GM19324 (cell line): ENCODE data around the gene NDUFAF4.

Source experiments
- ATAC-seq: cut with Tn5 transposase; IDR thresholded peaks from one replicate; pipeline ENCODE4 v1.9.1; 2021; ENCODE audit warnings: mild to moderate bottlenecking, moderate library complexity; ENCODE audit not compliant: unreplicated experiment, low FRiP score

Gene NDUFAF4

DNA sequence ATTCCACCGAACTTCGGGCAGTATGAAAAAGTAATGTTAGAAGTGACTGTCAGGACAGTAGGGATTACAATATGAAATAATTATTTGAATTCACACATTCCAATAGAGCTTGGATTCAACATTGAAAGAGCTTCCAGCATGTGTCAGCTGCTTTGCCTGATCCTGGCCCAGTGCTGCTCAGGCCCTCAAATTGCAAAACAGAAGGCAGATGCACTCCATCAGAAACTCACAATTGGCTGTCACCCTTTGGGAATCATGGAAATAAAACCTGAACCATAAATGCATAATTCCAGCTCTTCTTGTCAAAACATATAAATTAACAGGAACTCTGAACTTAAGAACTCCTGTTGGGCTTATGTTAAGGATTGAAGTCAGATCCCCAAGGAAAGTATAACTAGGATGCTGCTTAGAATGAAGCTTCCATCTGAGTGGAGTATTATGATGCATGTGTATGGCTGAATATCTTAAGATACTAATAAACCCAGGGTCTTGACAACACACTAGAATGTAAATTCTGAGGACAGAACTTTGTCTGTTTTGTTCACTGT, 1.8 kb upstream of the NDUFAF4 start:
- no peak for ATAC-seq

DNA sequence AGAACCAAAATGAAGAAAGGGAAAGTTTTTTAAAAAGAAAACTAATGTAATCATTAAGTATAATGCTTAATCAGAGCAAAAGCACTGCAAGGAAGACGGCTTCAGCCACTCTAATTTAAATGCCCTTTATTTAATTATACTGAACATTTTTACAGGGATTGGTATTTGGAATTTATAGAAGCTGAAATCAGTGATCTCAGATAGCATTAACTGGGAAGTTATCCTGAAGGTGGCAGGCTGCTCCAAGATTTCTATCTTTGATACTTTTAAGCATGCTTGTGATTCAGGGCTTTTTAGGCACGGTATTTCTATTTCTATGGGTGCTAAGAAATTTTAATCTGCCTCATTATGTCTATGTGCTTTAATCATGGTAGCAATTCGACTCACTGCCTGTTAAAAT, 1.3 kb upstream of the NDUFAF4 start:
- no peak for ATAC-seq

DNA sequence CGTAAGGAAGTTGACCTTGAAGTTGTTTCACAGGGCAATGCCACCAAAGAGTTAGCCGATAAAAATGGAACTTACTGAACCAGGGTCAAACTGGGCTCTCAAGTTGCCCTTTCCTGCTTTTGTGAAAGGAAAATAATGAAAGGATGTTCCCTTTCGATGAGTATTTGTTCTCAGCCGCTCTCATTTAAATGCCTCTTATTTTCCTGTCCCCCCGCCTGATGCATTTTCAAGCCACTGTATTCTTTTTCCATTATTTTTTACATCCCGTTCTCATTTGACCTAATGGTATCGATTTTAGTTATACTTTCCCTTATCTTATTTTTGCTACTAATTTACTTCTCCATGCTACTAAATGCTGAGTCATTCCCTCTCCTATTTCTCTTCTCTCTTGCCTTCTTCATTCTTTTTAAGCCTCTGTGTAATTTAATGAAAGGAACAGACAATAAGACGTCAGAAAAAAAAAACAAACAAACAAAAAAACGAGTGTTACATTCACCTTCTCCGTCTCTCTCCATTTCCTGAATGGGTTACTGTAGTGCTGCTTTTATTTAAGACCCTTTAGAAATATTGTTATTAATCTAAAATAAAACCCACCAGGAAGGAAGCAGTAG, 655 bp upstream of the NDUFAF4 start:
- no peak for ATAC-seq

DNA sequence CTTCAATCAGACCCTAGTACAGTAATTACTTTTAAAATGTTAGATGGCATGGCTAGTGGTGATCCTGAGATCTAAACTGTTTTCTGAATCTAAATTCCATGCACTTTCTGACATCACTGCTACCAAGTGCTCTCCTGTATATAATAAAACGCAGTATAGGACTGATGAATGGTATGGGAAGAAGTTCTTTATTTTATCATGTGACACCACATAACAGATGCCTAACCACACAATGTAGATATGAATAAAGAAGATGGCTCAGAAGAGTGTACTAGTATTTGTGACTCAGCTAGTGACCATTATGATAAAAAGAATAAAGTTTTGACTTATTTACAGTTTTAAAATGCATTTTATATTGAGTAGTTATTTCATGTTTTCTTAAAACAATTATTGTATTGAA, 8.5 kb downstream of the NDUFAF4 start:
- no peak for ATAC-seq

DNA sequence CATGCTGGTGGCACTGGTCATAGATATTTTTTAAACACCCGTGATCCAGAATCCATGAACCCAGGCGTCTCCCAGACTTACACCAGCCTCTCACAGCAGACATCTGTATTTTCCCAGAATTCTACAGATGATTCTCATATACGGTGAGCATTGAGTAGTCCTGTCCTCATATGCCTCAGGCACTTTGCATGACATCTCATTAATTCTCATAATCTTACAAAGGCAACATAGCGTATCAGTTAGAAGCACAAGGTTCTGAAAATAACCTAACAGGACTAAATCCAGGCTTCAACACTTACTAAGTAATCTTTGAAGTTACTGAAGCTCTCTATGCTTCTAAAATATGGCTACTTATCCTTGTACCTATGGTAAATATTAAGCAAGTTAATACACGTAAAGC, 8.9 kb downstream of the NDUFAF4 start:
- no peak for ATAC-seq

DNA sequence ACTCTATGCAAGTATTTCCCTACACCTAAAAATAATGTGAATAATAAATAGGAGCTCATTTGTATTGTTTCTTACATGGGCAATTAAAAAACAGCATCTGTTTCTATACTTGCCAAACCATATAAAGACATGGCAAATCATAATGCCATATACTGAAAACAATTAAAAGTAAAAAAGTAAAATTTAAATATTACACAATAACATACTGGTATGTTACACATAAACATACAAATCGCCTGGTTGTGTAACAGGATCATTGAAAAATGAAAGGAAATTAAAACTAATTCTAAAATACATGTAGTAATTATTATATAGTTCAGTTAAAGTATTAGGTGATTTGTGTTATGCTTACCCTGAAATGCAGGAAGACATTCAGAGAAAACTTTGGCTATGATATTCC, 11.2 kb downstream of the NDUFAF4 start:
- ATAC-seq = no peak

DNA sequence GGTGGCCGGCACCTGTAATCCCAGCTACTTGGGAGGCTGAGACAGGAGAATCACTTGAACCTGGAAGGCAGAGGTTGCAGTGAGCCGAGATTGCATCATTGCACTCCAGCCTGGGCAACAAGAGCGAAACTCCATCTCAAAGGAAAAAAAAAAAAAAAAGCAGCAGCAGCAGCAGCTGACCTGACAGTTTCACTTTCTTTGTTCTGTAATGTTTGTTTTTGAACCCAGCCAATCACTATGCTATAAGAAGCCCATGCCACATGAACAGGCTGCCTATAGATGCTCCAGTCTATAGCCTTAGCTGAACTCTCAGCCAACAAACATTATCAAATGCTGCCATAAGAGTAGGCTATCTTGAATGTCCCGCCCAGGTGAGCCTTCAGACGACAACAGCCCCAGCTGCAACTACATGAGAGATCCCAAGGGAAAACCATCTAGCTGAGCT, 12.5 kb downstream of the NDUFAF4 start:
- peak; percentile 82 for ATAC-seq

DNA sequence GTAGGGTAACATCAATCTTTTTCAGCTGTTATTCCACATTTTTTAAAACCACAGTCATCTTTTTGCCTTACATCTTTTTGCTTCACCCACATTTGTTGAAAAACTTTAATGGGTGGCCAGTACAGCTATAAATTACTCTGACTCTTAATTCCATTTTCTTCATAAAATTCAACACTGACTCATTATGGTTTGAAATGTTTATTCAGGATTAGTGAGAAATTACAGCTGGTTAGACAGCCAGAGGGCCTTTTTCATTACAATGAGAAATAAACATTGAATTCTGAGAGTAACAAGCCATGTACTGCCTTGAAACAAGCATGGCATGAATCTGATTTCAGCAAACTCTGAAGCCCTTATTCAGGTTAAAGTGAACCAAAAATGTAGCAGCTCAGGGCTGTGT, 19.5 kb downstream of the NDUFAF4 start:
- no peak for ATAC-seq

DNA sequence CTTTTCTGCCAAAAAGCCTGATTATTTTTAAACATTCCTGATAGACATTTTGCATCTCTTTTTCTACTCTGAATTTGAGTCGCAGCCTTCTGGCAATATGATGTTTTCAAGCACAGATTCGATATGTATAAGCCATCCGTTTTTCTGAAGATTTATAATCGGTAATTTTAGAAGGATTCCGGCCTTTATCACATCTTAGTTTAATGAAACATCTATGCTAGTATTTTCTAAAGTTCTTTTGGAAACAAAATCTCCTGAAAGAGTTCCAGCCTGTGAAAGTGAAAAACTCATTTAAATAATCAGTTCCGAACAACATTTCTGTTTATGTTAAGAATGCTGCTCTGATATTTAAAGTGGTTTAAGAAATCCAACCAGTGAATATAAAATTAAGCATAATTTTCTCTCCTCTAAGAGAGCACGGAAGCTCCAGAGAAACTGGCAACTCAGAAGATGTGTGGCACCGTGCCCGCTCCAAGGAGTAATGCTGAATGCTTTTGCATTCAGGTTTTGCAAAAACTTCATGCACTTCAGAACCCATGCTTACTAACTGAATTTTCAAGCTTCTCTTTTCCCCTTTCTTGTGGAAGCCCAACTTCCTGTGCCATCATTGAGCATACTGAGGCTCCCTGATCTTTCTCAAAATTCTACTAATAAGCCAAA, 20.7 kb downstream of the NDUFAF4 start:
- ATAC-seq = no peak

DNA sequence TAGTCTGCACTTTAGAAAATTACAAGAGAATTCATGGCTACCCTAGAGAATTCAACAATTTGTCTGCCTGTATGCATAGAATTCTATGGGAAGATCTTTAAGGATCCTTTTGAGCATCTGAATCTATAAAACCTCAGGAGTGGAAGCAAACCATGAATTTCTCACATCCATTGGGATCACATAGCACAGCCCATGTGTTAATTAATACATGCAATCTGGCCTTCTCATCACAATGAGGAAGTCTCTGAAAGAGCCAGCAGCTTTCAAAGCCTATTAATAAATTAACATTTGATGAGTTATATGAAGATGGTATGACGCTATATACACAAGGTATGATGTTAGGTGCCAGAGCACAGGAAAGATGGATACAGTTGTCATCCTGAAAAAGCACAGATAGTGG, 24.7 kb downstream of the NDUFAF4 start:
- ATAC-seq = no peak

DNA sequence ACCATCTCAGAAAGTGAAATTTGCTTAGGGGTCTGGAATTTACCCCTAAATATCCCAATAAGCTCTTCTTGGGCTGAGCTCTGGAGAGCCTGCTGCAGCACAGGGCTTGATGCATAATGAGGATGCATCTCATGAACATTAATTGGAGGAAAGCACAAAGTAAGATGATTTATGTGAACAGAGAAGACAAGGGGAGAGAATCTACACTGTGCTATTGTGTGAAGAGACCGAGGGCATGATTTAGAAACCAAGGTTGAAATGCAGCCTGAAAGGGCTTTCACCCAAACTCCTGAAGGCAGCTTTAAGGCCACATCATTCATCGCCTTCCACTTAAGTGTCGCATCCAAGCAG, 32.7 kb downstream of the NDUFAF4 start:
- no peak for ATAC-seq

DNA sequence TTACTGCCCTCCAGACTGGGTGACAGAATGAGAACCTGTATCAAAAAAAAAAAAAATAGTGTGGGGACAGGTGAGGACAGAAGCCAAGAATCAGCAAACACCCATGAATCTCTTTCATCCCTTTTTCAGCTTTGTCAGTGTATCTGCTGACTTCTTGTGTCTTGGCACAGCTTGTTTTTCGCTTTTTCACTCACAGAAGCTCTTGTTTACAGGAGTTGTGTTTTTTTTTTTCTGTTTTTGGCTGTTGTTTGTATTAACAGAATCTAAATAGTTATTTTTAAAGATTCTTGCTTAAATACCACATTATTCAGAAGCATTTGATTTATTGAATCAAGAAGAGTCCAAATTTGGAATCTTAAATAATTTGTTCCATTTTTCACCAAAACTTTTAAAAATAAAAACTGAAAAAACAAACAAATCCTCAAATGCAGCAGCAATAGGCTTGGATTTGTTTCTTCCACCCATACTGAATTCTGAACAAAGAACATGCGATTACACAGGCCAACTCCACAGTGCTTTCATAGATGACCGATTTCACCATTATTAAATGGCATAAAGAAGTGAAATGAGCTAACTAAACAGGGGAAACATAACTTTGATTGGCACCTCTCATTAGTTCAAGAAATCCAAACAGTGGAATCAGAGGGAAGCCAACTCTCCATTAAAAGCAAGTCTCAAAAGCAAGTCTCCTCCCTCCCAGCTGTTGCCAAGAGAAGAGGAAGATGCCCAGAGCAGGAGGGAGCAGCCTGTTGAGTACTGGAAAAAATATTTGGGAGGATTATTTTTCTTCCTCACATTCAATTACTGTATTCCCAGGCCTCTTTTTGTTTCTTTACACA, 33.3 kb downstream of the NDUFAF4 start:
- no peak for ATAC-seq

DNA sequence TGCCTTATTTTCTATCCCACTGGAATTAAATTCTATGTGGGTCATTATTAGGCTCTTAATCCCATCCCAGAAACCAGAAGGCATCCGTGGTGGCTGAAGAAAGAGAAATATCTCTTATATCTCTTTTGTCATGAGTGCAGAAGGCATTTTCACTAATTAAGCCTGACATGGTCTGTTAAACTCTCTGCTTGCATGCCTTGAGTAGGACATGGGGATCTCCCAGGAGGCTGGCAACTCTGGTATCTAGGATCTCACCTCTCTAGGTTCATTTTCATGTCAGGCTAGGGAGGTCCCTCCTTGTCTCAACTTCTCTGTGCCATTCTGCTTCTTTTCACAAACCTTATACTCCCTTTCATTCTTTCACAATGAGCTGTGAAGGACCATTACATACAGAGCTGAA, 35.1 kb downstream of the NDUFAF4 start:
- no peak for ATAC-seq

DNA sequence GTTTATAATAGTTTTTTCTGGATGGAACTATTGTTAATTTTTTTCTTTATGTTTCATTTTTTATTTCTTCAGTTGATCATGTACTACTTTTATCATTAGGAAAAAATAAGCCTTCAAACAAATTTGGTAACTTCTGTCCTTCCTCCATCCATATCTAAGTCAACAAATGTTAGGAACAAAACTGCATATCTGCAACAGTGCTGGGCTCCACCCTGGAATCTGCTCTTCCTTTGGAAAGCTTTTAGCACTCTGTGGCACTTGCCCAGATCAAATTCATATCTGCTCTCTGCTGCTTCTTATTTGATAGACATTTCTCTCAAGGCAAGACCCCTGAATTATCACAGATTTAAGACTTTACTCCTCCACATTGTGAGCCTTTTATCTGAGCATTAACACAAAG, 36.1 kb downstream of the NDUFAF4 start:
- no peak for ATAC-seq

DNA sequence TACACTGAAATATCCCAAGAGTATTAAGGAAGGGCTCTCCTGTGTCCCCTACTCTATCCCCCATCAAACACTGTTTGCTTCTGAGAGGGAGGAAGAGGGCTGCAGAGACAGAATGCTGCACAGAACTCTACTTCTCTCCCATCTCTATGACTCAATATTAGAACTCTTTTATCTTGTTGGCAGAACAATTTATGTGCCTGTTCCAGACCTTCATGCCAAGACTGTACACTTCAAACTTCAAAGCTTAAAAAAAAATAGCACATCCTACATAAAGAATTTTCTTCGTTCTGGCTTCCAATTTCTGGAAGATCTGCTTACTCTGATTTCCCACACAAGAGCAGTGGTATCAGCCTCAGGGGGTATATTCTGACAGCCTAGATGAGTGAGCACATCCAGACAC, 40.8 kb downstream of the NDUFAF4 start:
- no peak for ATAC-seq

DNA sequence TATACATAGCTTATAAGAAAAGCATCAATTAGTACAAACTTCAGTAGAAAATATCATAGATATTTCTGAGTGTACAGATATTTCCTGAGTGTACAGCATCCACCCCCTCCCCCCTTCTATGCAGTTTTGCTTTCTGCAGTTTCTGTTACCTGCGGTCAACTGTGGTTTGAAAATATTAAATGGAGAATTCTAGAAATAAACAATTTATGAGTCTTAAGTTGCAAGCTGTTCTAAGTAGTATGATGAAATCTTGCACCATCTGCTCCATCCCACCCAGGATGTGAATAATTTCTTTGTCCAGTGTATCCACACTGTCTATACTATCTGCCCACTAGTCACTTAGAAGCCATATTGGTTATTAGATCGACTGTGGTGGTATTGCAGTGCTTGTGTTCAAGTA, 44.6 kb downstream of the NDUFAF4 start:
- ATAC-seq = no peak

DNA sequence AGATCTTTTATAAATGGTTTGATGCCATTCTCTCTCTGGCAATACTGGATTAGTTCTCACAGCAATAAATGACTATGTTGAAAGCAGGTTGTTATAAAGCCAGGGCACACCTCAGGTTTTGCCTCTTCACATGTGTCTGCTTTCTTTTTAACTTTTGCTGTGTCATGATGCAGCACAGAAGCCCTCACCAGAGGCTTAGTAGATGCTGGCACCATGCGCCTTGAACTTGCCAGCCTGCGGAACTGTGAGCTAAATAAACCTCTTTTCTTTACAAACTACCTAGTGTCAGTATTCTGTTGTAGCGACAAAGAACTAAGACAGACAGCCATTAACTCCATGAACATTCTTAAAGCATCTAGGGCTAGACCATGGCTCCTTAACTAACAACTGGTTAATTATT, 45.1 kb downstream of the NDUFAF4 start:
- ATAC-seq = no peak

DNA sequence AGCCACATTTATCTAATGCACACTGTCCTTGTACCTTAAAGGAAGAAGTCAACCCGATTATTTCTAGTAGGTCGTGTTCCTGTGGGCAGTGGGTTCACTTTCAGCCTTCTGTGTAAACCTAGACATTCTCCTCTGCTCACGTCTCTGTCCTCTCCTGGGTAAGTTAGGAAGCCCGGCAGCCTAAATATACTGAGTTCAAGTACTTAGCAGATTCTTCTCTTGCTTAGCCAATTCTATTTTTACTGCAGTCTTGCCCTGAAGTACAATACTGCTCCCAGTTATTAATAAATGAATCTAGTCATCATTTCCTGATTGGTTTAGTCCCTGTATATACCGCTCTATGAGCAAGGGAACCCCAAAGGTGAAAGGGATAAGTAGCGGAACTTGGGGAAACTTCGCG, 45.8 kb downstream of the NDUFAF4 start:
- no peak for ATAC-seq

DNA sequence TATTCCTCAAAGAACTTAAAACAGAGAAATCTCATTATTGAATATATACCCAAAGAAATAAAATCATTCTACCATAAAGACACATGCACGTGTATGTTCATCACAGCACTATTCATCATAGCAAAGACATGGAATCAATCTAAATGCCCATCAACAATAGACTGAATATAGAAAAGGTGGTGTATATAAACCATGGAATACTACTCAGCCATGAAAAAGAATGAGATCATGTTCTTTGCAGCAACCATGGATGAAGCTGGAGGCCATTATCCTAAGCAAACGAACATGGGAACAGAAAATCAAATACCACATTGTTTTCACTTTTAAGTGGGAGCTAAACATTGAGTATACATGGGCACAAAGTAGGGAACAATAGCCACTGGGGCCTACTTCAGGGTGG, 48.1 kb downstream of the NDUFAF4 start:
- ATAC-seq = no peak

DNA sequence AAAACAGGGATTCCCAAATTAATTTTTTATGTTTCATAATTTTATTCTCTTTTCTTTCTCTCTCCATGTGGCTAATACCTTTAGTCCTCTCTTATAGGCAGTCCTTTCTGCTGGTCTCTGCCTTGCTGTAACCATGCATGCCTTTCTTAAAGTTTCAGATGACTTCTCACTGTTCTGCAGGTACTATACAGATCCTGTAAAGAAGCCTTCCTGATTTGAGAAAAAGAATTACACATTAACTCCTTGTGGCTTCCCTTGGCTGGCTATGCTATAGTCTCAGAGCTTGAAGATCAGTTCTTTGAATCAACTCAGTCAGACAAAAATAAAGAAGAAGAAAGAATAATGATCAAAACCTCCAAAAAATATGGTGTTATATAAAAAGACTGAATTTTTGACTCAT, 53.2 kb downstream of the NDUFAF4 start:
- no peak for ATAC-seq

DNA sequence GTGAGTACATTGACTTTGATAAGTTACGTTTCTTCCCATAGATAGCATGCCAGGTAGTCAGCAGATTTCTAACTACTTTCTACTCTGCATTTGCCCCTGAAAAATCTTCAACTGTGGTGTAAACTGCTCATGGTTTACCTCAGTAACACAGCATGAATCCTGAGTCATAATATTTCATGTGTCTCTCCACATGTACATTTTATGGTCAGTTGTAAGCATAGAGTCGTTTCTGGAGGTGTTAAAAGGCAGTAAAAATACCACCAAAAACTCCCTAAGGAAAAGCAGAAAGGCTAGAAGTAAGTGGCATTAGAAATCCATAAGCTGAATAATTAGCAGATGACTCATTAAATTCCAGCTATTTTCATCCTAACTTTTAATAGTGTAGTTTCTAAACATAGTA, 56.3 kb downstream of the NDUFAF4 start:
- ATAC-seq = no peak
